SK-N-DZ (cell line): ENCODE results near the gene VWDE.

Experiments used
- DNase-seq: peaks from one replicate; pipeline ENCODE4 v3.0.0-alpha.2; 2015; ENCODE audit warnings: low spot score

The VWDE gene

DNA sequence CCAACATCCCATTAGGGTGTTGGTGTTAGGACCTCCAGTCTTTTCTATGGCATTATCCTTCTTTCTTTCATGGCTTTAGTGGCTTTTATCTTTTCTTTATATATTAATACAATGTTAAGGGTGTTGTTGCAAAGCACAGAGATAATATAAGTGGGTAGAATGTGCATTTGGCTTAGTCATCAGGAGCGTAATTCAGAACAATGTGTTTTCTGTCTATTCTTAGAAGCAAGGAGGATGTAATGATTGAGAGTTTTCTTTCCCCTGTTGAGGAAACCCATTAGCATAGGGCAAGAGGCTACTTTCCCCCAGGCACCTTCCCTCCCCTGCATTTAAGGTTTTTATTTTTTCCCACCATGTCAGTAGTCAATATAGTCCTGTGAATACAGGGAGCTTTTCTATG lies 112.9 kb downstream of the VWDE start:
- no peak for DNase-seq

DNA sequence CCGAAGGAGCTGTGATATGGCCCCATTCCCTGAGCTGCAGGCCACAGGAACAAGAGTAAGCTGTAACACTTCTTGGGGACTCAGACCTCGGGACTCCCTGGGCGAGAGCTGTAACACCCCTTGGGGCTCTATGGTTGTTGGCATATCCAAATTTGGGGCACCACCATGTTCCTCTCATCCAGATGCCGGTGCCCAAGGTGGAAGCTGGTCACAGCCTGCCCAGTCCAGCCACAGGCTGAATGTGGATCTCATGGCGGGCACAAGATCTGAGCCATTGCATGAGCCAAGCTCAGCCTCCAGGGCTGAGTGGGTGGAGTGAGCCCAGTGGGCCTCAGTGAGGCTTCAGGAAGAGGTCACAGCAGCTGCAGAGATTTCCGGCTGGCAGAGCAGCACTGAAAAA lies 113.7 kb downstream of the VWDE start:
- no peak for DNase-seq

DNA sequence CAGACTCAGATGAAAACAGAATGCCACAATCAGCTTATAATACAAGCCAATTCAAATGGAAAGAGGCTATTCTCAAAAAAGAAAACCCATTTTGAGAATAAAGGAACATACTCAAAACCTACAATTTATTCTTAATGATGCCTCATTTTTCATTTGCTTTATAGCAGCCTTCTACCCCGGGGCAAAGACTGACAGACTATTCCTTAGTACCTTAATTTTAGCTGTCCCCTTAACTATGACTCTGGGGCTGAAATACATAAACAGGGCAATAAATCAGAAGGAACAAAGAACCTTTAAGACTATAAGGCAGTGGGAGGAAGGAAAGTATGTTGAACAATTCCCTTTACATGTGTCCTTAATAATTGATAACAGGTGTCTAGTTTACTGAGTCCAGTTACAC lies 115.8 kb downstream of the VWDE start:
- DNase-seq, result no peak

DNA sequence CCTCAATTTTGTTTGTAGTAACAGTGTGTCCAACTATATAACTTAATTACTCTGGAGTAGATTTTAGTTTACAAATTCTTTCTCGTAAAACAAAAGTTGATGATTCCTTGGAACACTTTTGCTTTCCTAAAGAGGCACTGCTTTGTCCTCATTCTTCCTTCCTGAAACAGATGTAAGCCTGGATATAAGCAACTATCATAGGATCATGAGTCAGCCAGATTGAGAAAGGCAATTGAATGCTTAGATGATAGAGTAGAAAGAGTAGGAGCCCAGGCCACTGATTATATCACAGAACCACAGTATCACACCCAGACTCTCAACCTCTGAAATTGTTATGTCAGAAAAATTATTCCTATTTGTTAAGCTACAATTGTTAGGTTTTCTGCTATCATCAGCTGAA lies 122.6 kb downstream of the VWDE start:
- no peak for DNase-seq
